ENCODE results near the gene GFRA1. TPM values are rescaled to one million over a fixed set of nuclear protein-coding genes. Genes with fewer than 3 reads are reported as not detected.

GFRA1 gene
- total RNA-seq, 1 donor from 2014 or later: not detected

DNA sequence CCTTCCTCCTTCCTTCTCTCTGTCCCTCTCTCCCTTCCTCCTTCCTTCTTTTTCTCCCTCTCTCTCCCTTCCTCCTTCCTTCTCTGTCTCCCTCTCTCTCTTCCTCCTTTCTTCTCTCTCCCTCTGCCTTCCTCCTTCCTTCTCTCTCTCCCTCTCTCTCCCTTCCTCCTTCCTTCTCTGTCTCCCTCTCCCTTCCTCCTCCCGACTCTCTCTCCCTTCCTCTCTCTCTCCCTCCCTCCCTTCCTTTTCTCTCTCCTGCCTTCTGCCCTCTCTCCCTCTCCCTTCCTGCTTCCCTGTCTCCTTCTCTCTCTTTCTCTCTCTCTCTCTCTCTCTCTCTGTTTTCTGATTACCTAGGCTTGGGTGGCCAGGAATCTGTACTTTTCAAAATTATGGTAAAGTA, 16.6 kb upstream of the GFRA1 start:
- intact Hi-C loops (cut with micrococcal nuclease): loop anchor here (5.0 kb wide), 1 partner anchor 492 kb away; no protein-coding TSS in a partner anchor
- Mint-ChIP-seq H3K27me3 (ENCODE audit: insufficient read depth) (peaks cover 2% of the 10 kb centered on the region), H3K4me3 (no peak overlapping the region), H3K27ac (no peak overlapping the region), H3K36me3 (ENCODE audit: low read depth) (no peaks in the 10 kb centered on the region), H3K9me3 (no peaks in the 10 kb centered on the region), H3K4me1 (ENCODE audit: low read depth) (no peaks in the 10 kb centered on the region)
- no peak for DNase-seq (ENCODE audit: low spot score)

DNA sequence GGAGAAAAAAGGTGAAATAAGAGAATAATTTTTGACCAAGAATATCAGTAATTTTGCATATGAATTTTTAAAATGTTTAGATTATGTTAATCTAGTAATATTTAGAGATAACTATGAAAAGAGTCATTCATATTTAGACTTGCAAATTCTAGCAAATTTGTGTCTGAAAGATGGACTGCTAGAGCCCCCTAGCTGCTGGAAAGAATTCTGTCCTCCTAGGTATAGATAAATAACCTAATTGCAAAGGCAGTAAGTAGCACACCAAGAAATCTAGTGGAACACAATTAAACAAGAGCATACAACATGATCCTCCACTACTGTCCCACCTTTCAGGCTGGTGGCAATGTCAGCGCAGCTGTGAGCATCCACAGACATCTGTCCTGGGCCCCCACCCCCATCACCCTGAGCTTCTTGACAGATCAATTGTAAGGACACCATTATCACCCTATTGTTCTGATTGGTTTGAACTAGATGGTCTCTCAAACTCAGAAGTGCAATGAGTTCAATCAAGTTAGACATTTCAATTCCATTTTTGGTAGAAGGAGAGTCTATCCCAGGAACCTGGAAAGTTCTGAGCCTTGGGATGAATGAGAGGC, 15.0 kb upstream of the GFRA1 start:
- no peaks in the 10 kb centered on the region for H3K4me1 Mint-ChIP-seq (ENCODE audit: low read depth)
- no peaks in the 10 kb centered on the region for H3K9me3 Mint-ChIP-seq
- no peak overlapping the region for H3K4me3 Mint-ChIP-seq
- H3K27me3 Mint-ChIP-seq (ENCODE audit: insufficient read depth): peaks cover 2% of the 10 kb centered on the region
- no peak for DNase-seq (ENCODE audit: low spot score)
- H3K27ac Mint-ChIP-seq: no peak overlapping the region
- intact Hi-C loops (cut with micrococcal nuclease): loop anchor here (5.0 kb wide), 1 partner anchor 491 kb away; no protein-coding TSS in a partner anchor
- H3K36me3 Mint-ChIP-seq (ENCODE audit: low read depth): no peaks in the 10 kb centered on the region

DNA sequence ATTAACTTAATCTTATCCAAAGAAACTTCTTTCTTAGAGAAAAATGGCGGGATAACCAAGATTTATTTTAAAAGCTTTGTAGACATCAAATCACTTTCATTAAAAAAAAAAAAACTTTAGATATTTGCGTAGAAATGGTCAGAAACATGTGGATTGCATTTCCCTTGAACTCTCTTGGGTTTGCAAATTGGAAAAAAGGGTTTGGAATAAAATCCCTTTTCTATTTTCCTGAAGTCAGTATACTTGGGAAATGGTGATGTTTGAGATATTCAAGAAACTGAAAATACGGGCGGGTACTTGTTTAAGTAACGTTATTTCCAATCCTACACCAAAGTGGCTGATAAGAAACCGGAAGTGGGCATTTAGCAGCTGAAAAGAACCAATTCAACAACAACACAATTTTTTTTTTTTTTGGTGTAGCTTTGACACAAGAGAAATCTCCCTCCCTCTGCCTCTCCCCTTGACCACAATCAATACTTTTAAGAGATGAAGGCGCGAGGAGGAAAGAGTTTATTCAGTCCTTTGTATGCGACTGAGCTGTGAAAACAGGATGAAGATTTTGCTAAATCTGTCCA, 13.7 kb upstream of the GFRA1 start:
- peaks cover 2% of the 10 kb centered on the region for H3K27me3 Mint-ChIP-seq (ENCODE audit: insufficient read depth)
- no peak overlapping the region for H3K4me3 Mint-ChIP-seq
- no peaks in the 10 kb centered on the region for H3K9me3 Mint-ChIP-seq
- DNase-seq (ENCODE audit: low spot score): no peak
- no peaks in the 10 kb centered on the region for H3K36me3 Mint-ChIP-seq (ENCODE audit: low read depth)
- intact Hi-C loops (cut with micrococcal nuclease): loop anchor here (5.0 kb wide), 1 partner anchor 489 kb away; no protein-coding TSS in a partner anchor
- H3K4me1 Mint-ChIP-seq (ENCODE audit: low read depth): no peaks in the 10 kb centered on the region
- H3K27ac Mint-ChIP-seq: no peak overlapping the region

DNA sequence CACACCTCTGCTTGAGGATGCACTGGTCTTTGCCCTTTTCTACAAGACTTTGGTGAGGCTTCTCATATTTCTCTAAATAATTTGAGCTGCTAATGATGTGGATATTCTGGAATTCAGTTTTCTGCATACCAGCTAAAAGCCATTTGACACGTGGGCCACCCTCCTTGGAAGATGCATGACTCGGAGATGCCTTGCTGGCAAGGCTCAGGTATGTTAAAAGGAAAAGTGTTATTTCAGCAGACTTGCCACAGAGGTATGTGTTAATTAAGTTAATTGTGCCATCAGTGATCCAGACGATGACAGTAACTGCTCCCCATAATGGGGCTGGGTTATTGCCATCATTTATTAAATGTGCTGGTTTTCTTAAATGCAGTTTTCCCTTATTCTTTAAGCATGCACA, 8.8 kb upstream of the GFRA1 start:
- no peak for DNase-seq (ENCODE audit: low spot score)
- intact Hi-C loops (cut with micrococcal nuclease): no loop called here
- H3K27me3 Mint-ChIP-seq (ENCODE audit: insufficient read depth): peaks cover 8% of the 10 kb centered on the region
- no peaks in the 10 kb centered on the region for H3K4me1 Mint-ChIP-seq (ENCODE audit: low read depth)
- no peak overlapping the region for H3K4me3 Mint-ChIP-seq
- H3K27ac Mint-ChIP-seq: no peak overlapping the region
- H3K36me3 Mint-ChIP-seq (ENCODE audit: low read depth): no peaks in the 10 kb centered on the region
- H3K9me3 Mint-ChIP-seq: no peaks in the 10 kb centered on the region

DNA sequence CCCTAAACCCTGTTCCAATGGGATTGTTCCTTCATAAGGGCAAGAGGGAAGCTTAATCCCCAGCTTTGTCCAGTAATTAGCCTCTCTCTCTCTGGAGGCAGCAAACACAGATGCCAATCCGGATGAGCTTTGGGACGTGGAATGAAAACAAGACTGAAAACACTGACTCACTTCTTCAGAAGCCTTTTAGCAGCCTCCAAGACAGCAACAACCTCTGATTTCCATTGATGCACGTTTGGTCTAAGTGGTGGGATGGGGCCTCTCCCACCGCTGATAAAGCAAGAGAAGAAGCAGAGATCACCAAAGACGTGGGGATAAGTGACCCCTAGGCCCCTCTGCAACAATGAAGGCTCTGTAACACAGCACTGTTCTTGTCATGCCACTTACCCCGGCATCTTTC, 5.8 kb upstream of the GFRA1 start:
- H3K9me3 Mint-ChIP-seq: no peaks in the 10 kb centered on the region
- intact Hi-C loops (cut with micrococcal nuclease): no loop called here
- H3K4me3 Mint-ChIP-seq: no peak overlapping the region
- no peak overlapping the region for H3K27ac Mint-ChIP-seq
- H3K27me3 Mint-ChIP-seq (ENCODE audit: insufficient read depth): peaks cover 29% of the 10 kb centered on the region
- peaks cover 4% of the 10 kb centered on the region for H3K4me1 Mint-ChIP-seq (ENCODE audit: low read depth)
- DNase-seq (ENCODE audit: low spot score): no peak
- H3K36me3 Mint-ChIP-seq (ENCODE audit: low read depth): no peaks in the 10 kb centered on the region

DNA sequence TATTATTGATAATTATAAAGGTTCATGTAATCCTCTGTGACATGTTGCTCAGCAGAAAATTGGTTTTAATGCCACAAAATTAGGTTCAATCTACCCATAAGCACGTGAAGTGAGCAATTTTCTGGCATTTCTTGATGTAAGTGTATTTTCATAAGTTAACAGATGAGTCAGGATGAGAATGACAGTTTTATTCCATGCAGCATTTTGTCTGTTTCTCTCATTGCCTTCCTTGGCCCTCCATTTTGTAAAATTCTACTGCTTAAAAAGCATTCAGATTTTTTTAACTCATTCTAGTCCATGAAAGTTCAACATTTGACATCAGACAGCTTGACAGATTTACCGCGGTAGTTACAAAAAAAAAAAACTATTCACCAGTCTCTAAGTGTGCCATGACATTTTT, 4.0 kb upstream of the GFRA1 start:
- intact Hi-C loops (cut with micrococcal nuclease): no loop called here
- no peak for DNase-seq (ENCODE audit: low spot score)
- H3K27me3 Mint-ChIP-seq (ENCODE audit: insufficient read depth): peaks cover 43% of the 10 kb centered on the region
- H3K4me1 Mint-ChIP-seq (ENCODE audit: low read depth): peaks cover 10% of the 10 kb centered on the region
- no peak overlapping the region for H3K27ac Mint-ChIP-seq
- no peaks in the 10 kb centered on the region for H3K36me3 Mint-ChIP-seq (ENCODE audit: low read depth)
- H3K9me3 Mint-ChIP-seq: no peaks in the 10 kb centered on the region
- H3K4me3 Mint-ChIP-seq: no peak overlapping the region

DNA sequence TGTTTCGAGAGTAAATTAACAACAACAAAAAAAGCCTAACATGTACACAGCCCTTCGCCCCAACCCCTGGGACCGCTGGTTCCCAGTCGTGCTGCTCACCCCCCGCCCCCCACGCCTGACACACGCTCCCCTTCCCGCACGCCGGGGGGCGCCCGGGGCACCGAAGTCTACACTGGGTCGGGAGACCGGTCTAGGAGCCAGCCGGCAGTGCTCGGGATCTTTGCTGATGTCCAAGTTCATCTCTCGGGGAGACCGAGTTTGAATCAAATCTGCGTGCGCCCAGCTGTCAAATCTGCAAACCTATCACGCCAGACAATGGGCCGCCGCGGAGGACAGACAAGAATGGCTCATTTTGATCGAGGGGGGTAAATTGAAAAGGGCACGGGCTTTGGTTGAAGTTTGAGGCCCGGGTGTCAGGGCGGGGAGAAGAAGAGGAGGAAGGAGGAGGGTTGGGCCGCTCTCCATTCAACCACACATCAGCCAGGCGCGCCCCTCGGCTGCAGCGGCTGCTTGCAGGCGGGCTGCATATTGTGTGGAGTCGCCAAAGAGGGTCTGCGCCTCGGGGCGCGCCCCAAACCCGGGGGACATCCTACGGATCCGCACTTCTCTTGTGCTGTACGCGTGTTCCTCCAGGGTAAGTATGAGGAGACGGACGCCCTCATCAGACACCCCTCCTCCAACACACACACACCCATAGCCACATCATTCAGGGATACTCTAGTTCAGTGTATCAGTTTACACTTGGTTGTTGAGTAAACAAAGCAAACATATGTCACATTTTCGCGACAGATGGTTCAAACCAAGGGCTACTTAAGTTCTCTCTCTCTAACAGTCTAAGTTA, 1.3 kb upstream of the GFRA1 start:
- Mint-ChIP-seq H3K4me1 (ENCODE audit: low read depth) (peaks cover 10% of the 10 kb centered on the region), H3K27ac (no peak overlapping the region), H3K4me3 (peak overlapping the region; percentile 6), H3K36me3 (ENCODE audit: low read depth) (no peaks in the 10 kb centered on the region), H3K9me3 (no peaks in the 10 kb centered on the region), H3K27me3 (ENCODE audit: insufficient read depth) (peaks cover 58% of the 10 kb centered on the region)
- intact Hi-C loops (cut with micrococcal nuclease): no loop called here
- DNase-seq (ENCODE audit: low spot score): no peak

DNA sequence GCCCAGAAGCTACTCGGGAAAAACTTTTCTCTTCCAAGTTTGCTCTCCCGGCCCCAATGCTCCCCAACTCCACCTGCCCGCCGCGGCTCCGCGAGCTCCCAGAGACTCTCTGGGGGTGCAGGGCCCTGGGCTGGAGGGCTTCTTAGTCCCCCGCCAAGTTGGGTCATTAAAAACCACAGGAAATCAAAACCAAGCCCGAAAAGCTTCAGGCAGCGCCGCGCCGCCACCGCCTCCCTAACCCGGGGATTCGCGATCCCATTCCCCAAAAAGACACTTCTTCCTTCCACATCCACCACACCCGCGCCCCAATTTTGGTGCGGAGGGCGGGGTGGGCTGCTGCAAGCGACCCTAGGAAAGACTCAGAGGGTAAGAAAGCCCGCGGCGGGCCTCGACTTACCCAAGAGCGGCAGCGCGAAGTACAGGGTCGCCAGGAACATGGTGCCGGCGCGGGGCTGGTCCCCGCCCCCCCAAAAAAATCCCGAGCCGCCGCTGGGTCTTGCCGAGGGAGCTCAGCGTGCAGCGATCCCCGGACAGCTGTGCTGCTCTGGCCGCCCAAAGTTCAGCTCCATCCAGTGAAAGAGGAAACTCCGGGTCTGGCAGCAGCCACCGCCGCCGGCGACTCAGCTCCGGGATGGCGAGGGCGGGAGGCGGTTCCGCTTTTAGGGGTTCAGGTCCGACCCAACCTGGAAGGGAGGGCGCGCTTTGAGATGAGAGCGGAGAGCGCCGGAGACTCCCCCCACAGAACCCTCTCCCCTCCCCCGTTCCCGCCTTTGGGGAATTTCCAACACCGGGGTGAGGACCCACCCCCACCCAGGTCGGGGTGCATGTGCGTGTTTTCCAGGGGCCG, 1.2 kb downstream of the GFRA1 start:
- intact Hi-C loops (cut with micrococcal nuclease): no loop called here

DNA sequence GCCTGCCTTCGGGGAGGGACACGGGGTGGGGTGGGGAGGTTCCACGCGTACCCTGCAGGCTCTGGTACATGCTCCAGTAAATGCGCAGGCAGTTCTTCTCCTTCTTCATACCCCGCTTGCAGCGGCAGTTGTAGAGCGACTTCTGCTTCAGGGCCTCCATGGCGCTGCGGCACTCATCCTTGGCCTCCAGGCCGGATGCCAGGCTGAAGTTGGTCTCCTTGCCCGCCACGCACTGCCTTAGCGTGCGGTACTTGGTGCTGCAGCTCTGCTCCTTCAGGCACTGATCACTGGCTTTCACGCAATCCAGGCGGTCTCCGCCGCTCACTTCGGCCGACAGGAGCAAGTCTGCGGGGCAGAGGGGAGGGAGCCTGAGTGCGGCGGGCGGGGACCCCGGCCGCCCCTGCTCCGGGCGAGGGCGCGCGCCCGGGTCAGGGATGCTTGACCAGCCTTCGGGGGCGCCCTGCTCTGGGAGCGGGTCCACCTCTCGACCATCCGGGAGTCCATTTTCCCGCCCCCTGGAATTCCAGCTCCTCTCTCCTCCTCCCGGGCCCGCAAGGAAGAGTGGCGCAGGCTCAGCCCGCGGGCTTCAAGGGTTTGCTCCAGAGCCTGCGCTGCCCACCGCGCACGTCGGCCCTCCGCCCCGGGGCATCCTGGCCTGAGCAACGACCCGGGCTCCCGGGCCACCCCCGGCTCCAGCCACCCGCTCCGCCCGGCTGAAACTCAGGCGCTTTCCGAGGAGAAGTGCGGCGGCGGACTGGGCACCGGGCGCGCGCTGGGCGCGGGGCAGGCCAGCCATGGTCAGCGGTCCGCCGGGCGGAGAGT, 2.0 kb downstream of the GFRA1 start:
- no peak overlapping the region for H3K27ac Mint-ChIP-seq

More for the DNA sequence above, 1.2 kb downstream of the GFRA1 start:
- no peak for DNase-seq (ENCODE audit: low spot score)
- H3K4me3 Mint-ChIP-seq: no peak overlapping the region
- peaks cover 10% of the 10 kb centered on the region for H3K4me1 Mint-ChIP-seq (ENCODE audit: low read depth)
- no peaks in the 10 kb centered on the region for H3K9me3 Mint-ChIP-seq
- H3K27me3 Mint-ChIP-seq (ENCODE audit: insufficient read depth): peaks cover 66% of the 10 kb centered on the region
- no peaks in the 10 kb centered on the region for H3K36me3 Mint-ChIP-seq (ENCODE audit: low read depth)
- no peak overlapping the region for H3K27ac Mint-ChIP-seq

DNA sequence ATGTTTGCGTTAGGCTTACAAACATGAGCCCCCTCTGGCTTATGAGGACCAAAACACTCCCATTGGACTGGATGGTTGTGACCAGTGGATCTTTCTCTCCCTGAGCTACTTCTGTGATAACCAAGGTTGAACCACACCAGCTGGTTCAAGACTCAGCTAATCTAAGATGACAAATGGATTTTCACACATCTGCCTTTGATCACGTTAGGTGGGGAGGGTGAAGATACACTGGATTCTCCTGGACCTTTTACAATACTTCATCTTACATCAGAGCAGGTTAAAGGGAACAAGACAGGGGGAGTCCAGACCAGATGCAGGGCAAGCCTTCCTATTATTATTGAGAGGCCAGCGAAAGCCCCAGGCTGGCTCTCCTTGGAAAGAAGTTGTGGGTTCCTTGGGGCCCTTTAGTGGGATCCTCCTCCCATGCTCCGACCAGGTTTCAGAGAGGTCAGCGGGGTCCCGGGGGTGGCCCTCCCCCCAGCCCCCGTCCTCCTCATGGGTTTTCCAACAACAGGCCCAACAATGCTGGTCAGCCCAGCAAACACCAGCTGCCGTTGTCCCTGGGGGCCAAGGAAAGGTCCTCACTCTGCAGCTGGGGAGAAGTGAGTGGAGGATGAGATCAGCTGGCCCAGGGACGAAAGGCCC, 2.8 kb downstream of the GFRA1 start:
- intact Hi-C loops (cut with micrococcal nuclease): no loop called here
- DNase-seq (ENCODE audit: low spot score): no peak
- H3K27me3 Mint-ChIP-seq (ENCODE audit: insufficient read depth): peaks cover 58% of the 10 kb centered on the region
- H3K27ac Mint-ChIP-seq: no peak overlapping the region
- no peaks in the 10 kb centered on the region for H3K36me3 Mint-ChIP-seq (ENCODE audit: low read depth)
- H3K9me3 Mint-ChIP-seq: no peaks in the 10 kb centered on the region
- H3K4me1 Mint-ChIP-seq (ENCODE audit: low read depth): peaks cover 10% of the 10 kb centered on the region
- no peak overlapping the region for H3K4me3 Mint-ChIP-seq

More for the DNA sequence above, 2.0 kb downstream of the GFRA1 start:
- DNase-seq (ENCODE audit: low spot score): no peak
- Mint-ChIP-seq H3K36me3 (ENCODE audit: low read depth) (no peaks in the 10 kb centered on the region), H3K4me1 (ENCODE audit: low read depth) (peaks cover 10% of the 10 kb centered on the region), H3K27me3 (ENCODE audit: insufficient read depth) (peaks cover 63% of the 10 kb centered on the region), H3K4me3 (no peak overlapping the region), H3K9me3 (no peaks in the 10 kb centered on the region)
- intact Hi-C loops (cut with micrococcal nuclease): no loop called here

DNA sequence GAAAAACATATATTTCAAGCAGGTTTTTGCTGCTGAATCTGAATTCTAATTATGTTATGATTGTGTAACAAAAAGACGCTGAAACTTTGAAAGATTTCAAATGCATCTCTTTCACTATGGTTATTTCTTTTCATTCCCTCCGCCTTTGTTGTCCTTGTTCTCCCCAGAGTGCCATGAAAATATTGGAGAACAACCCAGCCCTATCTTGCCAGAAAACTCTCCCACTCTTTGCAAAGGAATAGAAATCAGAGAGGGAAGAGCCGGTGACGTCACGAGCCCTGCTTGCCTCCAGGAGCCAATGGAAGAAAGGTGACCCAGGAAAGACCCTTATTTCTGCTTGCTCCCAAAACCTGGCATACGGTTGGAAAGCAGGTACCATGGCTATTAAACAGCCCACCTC, 3.4 kb downstream of the GFRA1 start:
- Mint-ChIP-seq H3K9me3 (no peaks in the 10 kb centered on the region), H3K27me3 (ENCODE audit: insufficient read depth) (peaks cover 52% of the 10 kb centered on the region), H3K4me1 (ENCODE audit: low read depth) (peaks cover 10% of the 10 kb centered on the region), H3K36me3 (ENCODE audit: low read depth) (no peaks in the 10 kb centered on the region), H3K4me3 (no peak overlapping the region), H3K27ac (no peak overlapping the region)
- intact Hi-C loops (cut with micrococcal nuclease): no loop called here
- DNase-seq (ENCODE audit: low spot score): no peak

DNA sequence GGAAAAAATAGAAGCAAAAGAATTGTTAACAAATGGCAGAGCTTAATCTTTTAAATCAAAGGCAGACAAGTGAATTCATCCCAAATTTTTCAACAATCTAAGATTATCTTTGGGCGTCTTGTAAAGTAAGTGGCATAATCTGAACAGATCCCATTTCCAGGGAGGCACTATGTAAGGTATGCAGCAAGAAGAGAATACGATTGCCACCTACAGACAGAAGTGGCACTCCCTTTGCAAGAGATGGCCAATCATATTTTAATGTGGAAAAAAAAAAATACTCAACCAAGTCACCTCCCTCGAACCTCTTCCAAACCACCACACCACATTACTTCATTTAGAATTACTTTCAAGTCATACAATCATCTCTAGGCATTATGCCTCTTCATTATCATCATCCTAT, 4.0 kb downstream of the GFRA1 start:
- no peak for DNase-seq (ENCODE audit: low spot score)
- Mint-ChIP-seq H3K27me3 (ENCODE audit: insufficient read depth) (peaks cover 46% of the 10 kb centered on the region), H3K4me1 (ENCODE audit: low read depth) (peaks cover 6% of the 10 kb centered on the region), H3K36me3 (ENCODE audit: low read depth) (no peaks in the 10 kb centered on the region), H3K27ac (no peak overlapping the region), H3K4me3 (no peak overlapping the region), H3K9me3 (no peaks in the 10 kb centered on the region)
- intact Hi-C loops (cut with micrococcal nuclease): no loop called here
